Lung (tissue), 12 donors: ENCODE measurements around the gene ARHGAP8. TPM values are rescaled to one million over a fixed set of nuclear protein-coding genes. Genes with fewer than 3 reads are reported as not detected.

Experiments
- ATAC-seq: fragments of 200-7000 bp; cut with Tn5 transposase; one replicate; pipeline ENCODE4 v1.9.1; 2020; ENCODE audit warnings: moderate number of reproducible peaks; ENCODE audit not compliant: insufficient read depth, low FRiP score
- DNase-seq, 3 donors: peaks; one replicate each; pipeline ENCODE4 v3.0.0-alpha.2; 2013 to 2017
- H3K27ac ChIP-seq, 2 donors: one replicate each; pipeline ENCODE4 v1.5.1; 2013; ENCODE audit warnings: mild to moderate bottlenecking in 2 of 2, moderate library complexity in 2 of 2, control low read depth in 1 of 2, inconsistent platforms in 1 of 2, low read depth in 1 of 2, low read length in 1 of 2
- H3K27me3 ChIP-seq, 3 donors: one replicate each; pipeline ENCODE4 v1.5.1; 2013; ENCODE audit warnings: low read length in 2 of 3; ENCODE audit not compliant: control insufficient read depth in 3 of 3, insufficient read depth in 3 of 3
- H3K36me3 ChIP-seq, 4 donors: one replicate each; pipeline ENCODE4 v1.5.1; 2013; ENCODE audit warnings: low read length in 4 of 4, mild to moderate bottlenecking in 1 of 4, moderate library complexity in 1 of 4; ENCODE audit not compliant: control insufficient read depth in 4 of 4, insufficient read depth in 4 of 4
- H3K4me1 ChIP-seq, 5 donors: one replicate each; pipeline ENCODE4 v1.5.1; 2013; ENCODE audit warnings: low read length in 5 of 5, mild to moderate bottlenecking in 2 of 5, moderate library complexity in 1 of 5; ENCODE audit not compliant: control insufficient read depth in 5 of 5, insufficient read depth in 5 of 5
- H3K4me3 ChIP-seq: one replicate; pipeline ENCODE4 v1.5.1; 2013; ENCODE audit warnings: mild to moderate bottlenecking, control low read depth, moderate library complexity
- H3K9ac ChIP-seq, 2 donors: one replicate each; pipeline ENCODE4 v1.5.1; 2013; ENCODE audit warnings: low read length in 2 of 2, control low read depth in 1 of 2; ENCODE audit not compliant: insufficient read depth in 1 of 2
- H3K9me3 ChIP-seq, 4 donors: one replicate each; pipeline ENCODE4 v1.5.1; 2013; ENCODE audit warnings: low read length in 3 of 4, mild to moderate bottlenecking in 1 of 4, moderate library complexity in 1 of 4; ENCODE audit not compliant: control insufficient read depth in 4 of 4, insufficient read depth in 3 of 4
- WGBS, 2 donors: extraction: QIAGEN DNeasy Blood & Tissue Kit; methylation state at CpG; one replicate each; pipeline ENCODE4 v1.1.7; 2013; 5-methylcytosine and 5-hydroxymethylcytosine counted together
- polyA plus RNA-seq, 2 donors: library from polyadenylated mRNA; stranded (reverse); fragments of 200-250 nt; gene quantifications; one replicate each; pipeline ENCODE4 v1.2.1, GENCODE V29; 2013
- total RNA-seq, 2 donors: library from RNA; depleted of rRNA in 1 of 2; stranded (reverse); fragments of >200 nt in 1 of 2; gene quantifications; one replicate each; pipeline ENCODE4 v1.2.1, GENCODE V29; 2014 to 2021
- TF ChIP-seq, protein P1 (sequence below): IDR thresholded peaks from 2 replicates; pipeline ENCODE4 v1.5.1; 2012; ENCODE audit warnings: mild to moderate bottlenecking; ENCODE audit errors: control extremely low read depth, extremely low read depth
- donor health status: control.
- donor health status: control.
- donor health status: Bipolar disorder and iron deficiency.
- donor health status: healthy.
- donor health status: DM: yes; HTN: yes; CAD: no.

ARHGAP8 gene
- total and polyA plus RNA-seq, 4 donors = 6.8 to 21.6 (median 16.5) TPM

DNA sequence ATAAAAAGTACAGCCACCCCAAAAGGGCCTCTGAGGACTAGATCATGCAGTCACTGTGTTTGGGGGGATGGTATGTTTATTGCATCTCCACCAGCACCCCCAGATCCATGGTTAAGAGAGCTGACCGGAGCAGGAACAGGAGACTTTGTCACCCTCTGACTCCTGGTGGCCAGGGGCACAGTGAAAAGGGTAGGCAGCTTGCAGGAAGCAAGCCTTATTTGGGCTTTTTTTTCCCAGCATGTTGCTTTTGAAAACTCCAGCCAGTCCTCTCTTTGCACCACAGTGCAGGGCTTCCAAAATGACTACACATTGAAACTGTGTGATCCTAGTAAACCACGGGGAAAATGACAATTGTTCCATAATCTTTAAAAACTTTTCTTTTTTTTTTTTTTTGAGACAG lies 29.8 kb upstream of the ARHGAP8 start:
- no peak overlapping the region for H3K9ac ChIP-seq
- H3K27me3 ChIP-seq = no peaks in the 10 kb centered on the region
- WGBS, 2 donors = 91 to 95% methylated on average over 2 of the region's 2 CpGs
- peaks cover 0 to 10% (median 3%) of the 10 kb centered on the region in 4 donors for H3K36me3 ChIP-seq
- TF ChIP-seq, protein P1, sequence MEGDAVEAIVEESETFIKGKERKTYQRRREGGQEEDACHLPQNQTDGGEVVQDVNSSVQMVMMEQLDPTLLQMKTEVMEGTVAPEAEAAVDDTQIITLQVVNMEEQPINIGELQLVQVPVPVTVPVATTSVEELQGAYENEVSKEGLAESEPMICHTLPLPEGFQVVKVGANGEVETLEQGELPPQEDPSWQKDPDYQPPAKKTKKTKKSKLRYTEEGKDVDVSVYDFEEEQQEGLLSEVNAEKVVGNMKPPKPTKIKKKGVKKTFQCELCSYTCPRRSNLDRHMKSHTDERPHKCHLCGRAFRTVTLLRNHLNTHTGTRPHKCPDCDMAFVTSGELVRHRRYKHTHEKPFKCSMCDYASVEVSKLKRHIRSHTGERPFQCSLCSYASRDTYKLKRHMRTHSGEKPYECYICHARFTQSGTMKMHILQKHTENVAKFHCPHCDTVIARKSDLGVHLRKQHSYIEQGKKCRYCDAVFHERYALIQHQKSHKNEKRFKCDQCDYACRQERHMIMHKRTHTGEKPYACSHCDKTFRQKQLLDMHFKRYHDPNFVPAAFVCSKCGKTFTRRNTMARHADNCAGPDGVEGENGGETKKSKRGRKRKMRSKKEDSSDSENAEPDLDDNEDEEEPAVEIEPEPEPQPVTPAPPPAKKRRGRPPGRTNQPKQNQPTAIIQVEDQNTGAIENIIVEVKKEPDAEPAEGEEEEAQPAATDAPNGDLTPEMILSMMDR = no peak
- ATAC-seq = no peak
- no peak overlapping the region for H3K27ac ChIP-seq
- H3K4me3 ChIP-seq = no peak overlapping the region
- no peak for DNase-seq
- peaks cover 0 to 2% (median 0%) of the 10 kb centered on the region in 4 donors for H3K9me3 ChIP-seq
- H3K4me1 ChIP-seq = peaks cover 0 to 8% (median 0%) of the 10 kb centered on the region in 5 donors

DNA sequence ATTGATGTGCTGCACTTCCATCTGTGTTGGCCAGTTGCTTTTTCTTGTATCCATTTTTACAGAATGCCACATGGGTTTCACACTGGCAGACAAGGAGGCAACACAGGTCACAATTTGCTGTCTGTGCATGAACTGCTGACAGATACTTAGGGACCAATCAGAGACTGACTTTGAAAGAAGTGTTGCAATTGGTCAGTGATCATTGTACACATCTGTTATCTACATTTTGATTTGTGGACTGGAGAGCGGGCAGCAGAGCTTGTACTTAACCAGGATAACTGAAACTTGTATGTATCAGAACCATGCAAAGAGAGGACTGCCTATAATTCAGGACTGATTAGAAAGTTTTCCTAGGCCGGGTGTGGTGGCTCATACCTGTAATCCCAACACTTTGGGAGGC lies 28.6 kb upstream of the ARHGAP8 start:
- peaks cover 0 to 10% (median 4%) of the 10 kb centered on the region in 4 donors for H3K36me3 ChIP-seq
- ATAC-seq (no peak), DNase-seq (peak in 1 of 3 donors; percentile 35)
- no peak overlapping the region for H3K9ac ChIP-seq
- H3K4me3 ChIP-seq = no peak overlapping the region
- H3K27me3 ChIP-seq = no peaks in the 10 kb centered on the region
- H3K9me3 ChIP-seq = peaks cover 0 to 2% (median 0%) of the 10 kb centered on the region in 4 donors
- 92 to 98% methylated on average over 2 of the region's 2 CpGs for WGBS, 2 donors
- no peak overlapping the region for H3K27ac ChIP-seq
- H3K4me1 ChIP-seq = peaks cover 0 to 16% (median 3%) of the 10 kb centered on the region in 5 donors
- TF ChIP-seq, protein P1 = no peak

DNA sequence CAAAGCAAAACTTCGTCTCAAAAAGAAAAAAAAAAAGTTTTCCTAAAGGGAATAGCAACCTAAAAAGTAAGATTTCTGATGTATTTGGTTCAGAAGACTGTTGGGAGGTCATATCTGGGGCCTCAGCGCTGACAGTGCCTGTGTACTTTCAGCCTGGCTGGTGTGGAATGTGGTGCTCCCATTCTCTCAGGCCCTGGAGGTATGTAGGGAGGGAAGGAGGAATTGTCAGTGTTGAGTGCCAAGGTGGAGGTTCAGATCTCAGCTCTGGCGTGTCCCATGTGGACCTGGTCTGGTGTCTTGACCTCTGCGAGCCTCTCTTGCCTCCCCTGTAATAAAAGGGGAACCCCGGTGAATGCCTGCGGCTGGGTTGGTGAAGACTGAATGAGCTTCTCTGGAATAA lies 28.0 kb upstream of the ARHGAP8 start:
- Histone ChIP-seq H3K27ac (no peak overlapping the region), H3K36me3 (peaks cover 0 to 10% (median 4%) of the 10 kb centered on the region in 4 donors), H3K9ac (no peak overlapping the region), H3K4me3 (no peak overlapping the region), H3K4me1 (peaks cover 0 to 20% (median 6%) of the 10 kb centered on the region in 5 donors), H3K27me3 (no peaks in the 10 kb centered on the region), H3K9me3 (peaks cover 0 to 2% (median 0%) of the 10 kb centered on the region in 4 donors)
- 86 to 90% methylated on average over 6 of the region's 6 CpGs for WGBS, 2 donors
- ATAC-seq (no peak), DNase-seq (no peak)
- TF ChIP-seq, protein P1 = no peak

DNA sequence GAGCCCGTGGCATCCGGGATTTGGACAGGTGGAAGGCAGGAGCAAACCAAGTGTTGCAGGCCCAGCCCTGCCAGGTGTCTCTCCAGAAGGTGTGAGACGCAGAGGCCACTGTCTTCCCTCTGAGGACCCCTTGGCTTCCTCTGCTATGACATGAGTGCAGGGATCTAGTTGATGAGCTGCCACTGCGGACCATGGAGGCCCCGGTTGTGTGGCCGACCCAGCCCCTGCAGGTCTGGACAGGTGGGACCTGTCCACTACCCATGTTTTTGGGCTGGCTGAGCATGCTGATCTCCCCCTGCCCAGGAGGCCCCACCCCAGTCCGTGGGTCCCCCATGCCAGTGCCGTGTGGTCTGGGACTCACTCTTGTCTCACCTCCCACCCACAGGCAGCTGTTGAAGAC lies 27.5 kb upstream of the ARHGAP8 start:
- Histone ChIP-seq H3K27me3 (no peaks in the 10 kb centered on the region), H3K4me3 (no peak overlapping the region), H3K9ac (no peak overlapping the region), H3K9me3 (peaks cover 0 to 2% (median 0%) of the 10 kb centered on the region in 4 donors), H3K36me3 (peaks cover 0 to 10% (median 4%) of the 10 kb centered on the region in 4 donors), H3K27ac (no peak overlapping the region), H3K4me1 (peaks cover 0 to 20% (median 6%) of the 10 kb centered on the region in 5 donors)
- 91 to 94% methylated on average over 8 of the region's 8 CpGs for WGBS, 2 donors
- DNase-seq (no peak), ATAC-seq (no peak)
- TF ChIP-seq, protein P1 = no peak
